Measurements from ENCODE around the gene SLC16A1.
"Not testable (repeated sequence)": the region's sequence is repeated elsewhere in the genome, so short reads cannot be mapped to it uniquely, and the experiment has no call there.

SLC16A1 gene

DNA sequence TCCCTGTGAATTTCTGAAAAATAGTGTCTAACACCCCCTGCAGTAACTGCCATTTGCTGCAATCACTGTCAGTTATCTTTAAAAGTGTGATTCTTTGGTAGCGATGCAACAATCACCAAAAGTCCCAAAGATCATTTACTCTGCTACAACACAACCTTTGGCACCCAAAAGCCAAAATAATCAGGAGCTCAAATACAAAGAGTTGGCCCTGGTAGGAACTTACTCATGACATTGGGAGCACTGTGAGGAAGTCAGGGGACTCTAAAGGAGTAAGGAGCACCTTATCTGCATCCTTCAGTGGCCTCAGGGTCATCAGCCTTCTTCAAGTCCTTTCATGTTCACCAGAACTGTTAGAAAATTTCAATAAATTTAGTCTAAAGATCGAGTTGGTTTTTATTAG lies 54.6 kb downstream of the SLC16A1 start:
- no peak for TF ChIP-seq CTCF (IDR thresholded peaks at IDR 0.05; ENCODE audit: insufficient read depth, low read depth, low read length, missing control alignments)
- DNase-seq (ENCODE audit: low read depth): no peak

GRCh38 chr1:112896783-112897182 lies 59.2 kb downstream of the SLC16A1 start:
- DNase-seq (ENCODE audit: low read depth): no peak
- TF ChIP-seq CTCF (IDR thresholded peaks at IDR 0.05; ENCODE audit: insufficient read depth, low read depth, low read length, missing control alignments): no peak
- H3K4me3 ChIP-seq (ENCODE audit: low read depth, low read length): no peak overlapping the region

More for the DNA sequence above, 54.6 kb downstream of the SLC16A1 start:
- no peak overlapping the region for H3K4me3 ChIP-seq (ENCODE audit: low read depth, low read length)

DNA sequence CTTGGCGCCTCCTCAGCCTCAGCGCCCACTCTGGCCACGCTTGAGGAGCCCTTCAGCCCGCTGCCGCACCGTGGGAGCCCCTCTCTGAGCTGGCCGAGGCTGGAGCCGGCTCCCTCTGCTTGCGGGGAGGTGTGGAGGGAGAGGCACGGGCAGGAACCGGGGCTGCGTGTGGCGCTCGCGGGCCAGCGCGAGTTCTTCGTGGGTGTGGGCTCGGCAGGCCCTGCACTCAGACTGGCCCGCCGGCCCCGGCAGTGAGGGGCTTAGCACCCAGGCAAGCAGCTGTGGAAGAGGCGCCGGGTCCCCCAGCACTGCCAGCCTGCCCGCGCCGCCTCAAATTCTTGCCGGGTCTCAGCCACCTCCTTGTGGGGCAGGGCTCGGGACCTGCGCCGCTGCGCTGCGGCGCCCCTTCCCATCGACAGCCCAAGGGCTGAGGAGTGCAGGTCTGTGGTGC lies 61.4 kb downstream of the SLC16A1 start:
- no peak for DNase-seq (ENCODE audit: low read depth)
- no peak overlapping the region for H3K4me3 ChIP-seq (ENCODE audit: low read depth, low read length)
- TF ChIP-seq CTCF (IDR thresholded peaks at IDR 0.05; ENCODE audit: insufficient read depth, low read depth, low read length, missing control alignments): no peak

DNA sequence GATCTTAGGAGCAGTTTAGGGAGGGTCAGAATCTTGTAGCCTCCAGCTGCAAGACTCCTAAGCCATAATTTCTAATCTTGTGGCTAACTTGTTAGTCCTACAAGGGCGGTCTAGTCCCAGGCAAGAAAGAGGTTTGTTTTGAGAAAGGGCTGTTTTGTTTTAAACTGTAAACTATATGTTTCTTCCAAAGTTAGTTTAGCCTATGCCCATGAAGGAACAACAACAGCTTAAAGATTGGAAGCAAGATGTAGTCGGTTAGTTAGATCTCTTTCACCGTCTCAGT lies 62.0 kb downstream of the SLC16A1 start:
- DNase-seq (ENCODE audit: low read depth): no peak
- H3K4me3 ChIP-seq (ENCODE audit: low read depth, low read length): no peak overlapping the region
- no peak for TF ChIP-seq CTCF (IDR thresholded peaks at IDR 0.05; ENCODE audit: insufficient read depth, low read depth, low read length, missing control alignments)

DNA sequence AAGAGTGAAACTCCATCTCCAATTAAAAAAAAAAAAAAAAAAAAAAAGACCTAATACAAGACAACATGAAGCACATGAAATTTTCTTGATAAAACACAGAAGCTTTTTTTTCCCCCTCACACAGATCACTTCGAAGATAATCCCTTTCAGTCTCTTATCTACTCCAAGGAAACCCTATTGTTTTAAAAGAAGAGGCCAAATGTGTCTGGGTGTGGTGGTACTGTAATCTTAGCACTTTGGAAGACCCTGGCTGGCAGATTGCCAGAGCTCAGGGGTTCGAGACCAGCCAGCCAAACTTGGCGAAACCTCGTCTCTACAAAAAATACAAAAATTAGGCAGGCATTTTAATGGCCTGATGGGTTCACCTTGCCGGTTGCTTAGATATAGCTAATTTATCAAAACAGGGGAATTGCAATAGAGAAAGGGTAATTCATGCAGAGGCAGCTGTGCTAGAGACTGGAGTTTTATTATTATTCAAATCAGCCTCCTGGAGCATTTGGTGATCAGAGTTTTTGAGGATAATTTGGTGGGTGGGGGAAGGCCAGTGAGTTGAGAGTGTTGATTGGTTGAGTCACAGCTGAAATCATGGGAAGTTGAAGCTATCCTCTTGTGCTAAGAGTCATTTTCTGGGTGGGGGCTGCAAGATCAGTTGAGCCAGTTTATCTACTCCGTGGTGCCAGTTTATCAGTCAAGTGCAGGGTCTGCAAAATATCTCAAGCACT lies 62.5 kb downstream of the SLC16A1 start:
- no peak overlapping the region for H3K4me3 ChIP-seq (ENCODE audit: low read depth, low read length)
- no peak for TF ChIP-seq CTCF (IDR thresholded peaks at IDR 0.05; ENCODE audit: insufficient read depth, low read depth, low read length, missing control alignments)
- DNase-seq (ENCODE audit: low read depth): no peak

GRCh38 chr1:112889906-112890305 lies 66.1 kb downstream of the SLC16A1 start:
- not testable (repeated sequence) for H3K4me3 ChIP-seq (ENCODE audit: low read depth, low read length); DNase-seq (ENCODE audit: low read depth)

GRCh38 chr1:112889052-112889768 lies 66.8 kb downstream of the SLC16A1 start:
- no peak for DNase-seq (ENCODE audit: low read depth)

More at GRCh38 chr1:112889052-112889768, 66.8 kb downstream of the SLC16A1 start:
- H3K4me3 ChIP-seq (ENCODE audit: low read depth, low read length): no peak overlapping the region
- TF ChIP-seq CTCF (IDR thresholded peaks at IDR 0.05; ENCODE audit: insufficient read depth, low read depth, low read length, missing control alignments): no peak
